Measurements from ENCODE around the gene ADAMTS17. TPM values are rescaled to one million over a fixed set of nuclear protein-coding genes. Genes with fewer than 3 reads are reported as not detected.

Gene ADAMTS17
- total RNA-seq, 1 donor from 2014 or later, result not detected

DNA sequence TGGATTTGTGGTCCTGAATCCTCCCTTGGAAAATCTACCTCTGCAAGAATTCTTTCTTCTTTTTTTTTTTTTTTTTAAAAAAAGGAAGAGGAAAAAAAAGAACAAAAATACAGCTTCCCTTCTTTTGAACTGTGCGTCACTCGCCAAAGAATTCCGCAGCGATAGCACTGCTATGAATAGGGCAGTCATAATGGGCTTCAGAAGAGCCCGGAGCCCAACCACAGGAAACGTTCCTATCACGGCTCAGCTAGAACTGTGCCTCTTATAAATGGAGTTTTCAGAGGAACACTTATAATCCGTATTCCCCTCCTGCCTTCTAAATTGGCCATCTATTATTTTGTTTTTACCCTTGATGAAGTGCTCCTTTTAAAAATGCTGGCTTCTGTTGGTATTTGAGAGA, 227.7 kb downstream of the ADAMTS17 start:
- DNase-seq (ENCODE audit: extremely low read depth, low read depth, low spot score), result peak; percentile 54

DNA sequence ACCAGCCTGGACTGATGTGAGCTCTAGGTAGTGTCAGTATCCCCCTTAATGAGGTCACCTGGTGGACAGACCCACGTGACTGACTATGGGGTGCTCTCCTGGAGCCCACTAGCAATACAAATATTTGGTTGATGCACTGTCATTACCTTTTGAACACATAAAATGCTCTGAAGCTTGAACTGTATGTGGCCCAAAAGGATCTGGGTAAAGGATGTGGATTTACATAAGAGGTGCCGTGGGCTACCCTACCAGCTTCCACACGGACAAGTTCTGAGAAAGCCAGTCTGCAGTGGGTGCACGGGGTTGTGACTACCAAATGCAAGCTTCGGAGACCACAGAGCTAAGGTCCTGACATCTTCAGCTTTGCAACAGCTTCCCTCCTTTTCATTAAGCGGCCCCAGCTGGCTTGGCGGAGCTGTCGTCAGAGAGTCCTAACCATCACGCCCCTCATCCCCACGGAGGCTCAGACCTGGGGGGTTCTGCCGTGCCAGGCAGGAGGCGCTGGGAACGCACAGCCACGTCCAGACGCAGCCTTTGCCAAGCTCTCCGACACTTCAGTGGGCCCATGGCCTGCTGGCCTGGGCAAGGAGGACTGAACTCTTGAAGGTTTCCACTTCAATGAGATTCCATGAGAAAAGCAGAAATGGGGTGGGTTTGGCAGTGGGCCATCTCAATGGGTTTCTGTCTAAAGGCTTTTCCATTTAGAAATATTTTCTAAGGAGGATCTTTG, 228.3 kb downstream of the ADAMTS17 start:
- no peak for DNase-seq (ENCODE audit: extremely low read depth, low read depth, low spot score)

DNA sequence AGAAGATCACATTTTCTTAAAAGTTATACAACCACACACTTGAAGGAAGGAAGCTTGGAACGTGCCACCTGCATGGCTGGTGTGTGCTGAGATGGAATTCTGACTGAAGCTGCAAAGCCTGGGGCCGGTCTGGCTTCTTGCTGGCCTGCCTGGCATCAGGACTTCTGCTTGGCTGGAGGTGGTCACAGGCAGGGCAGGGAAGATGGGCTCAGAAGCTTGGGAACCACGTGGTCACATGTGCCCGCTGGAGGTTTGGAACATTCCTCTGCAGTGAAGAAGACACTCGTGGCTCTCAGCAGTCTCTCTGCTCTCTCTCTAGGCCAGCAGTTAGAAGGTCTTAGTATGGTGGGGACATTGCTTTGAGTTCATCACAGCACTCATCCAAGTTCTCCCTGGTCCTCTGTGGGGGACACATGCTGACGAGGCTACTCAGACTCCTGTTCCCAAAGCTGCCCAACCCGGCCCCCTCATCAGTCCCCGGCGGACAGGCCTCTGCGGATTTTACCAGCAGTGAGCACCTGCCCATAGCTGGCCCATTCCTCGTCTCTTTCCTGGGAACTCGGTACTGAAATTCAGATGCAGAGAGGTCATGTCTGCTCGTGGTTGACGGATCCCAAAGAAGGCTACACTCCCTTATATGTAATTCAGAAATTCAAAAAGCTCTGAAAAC, 229.0 kb downstream of the ADAMTS17 start:
- no peak for DNase-seq (ENCODE audit: extremely low read depth, low read depth, low spot score)

DNA sequence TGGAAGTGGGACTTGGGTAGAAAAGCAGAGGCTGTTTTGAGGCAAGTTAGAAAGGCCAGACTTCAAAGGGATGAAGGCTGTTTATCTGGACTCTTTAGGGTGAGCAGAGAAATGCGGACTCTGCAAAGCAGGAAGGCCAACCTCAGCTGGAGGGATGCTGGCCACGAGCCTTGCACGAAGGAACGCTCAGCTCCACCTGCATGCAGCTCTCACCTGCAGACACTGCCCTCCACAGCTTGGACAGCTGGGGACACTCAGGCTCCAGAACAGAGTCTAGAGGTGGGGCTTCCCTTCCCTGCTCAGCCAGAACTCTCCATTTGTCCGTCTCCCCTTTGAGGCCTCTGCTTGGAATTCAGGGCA, 229.7 kb downstream of the ADAMTS17 start:
- DNase-seq (ENCODE audit: extremely low read depth, low read depth, low spot score), result no peak

DNA sequence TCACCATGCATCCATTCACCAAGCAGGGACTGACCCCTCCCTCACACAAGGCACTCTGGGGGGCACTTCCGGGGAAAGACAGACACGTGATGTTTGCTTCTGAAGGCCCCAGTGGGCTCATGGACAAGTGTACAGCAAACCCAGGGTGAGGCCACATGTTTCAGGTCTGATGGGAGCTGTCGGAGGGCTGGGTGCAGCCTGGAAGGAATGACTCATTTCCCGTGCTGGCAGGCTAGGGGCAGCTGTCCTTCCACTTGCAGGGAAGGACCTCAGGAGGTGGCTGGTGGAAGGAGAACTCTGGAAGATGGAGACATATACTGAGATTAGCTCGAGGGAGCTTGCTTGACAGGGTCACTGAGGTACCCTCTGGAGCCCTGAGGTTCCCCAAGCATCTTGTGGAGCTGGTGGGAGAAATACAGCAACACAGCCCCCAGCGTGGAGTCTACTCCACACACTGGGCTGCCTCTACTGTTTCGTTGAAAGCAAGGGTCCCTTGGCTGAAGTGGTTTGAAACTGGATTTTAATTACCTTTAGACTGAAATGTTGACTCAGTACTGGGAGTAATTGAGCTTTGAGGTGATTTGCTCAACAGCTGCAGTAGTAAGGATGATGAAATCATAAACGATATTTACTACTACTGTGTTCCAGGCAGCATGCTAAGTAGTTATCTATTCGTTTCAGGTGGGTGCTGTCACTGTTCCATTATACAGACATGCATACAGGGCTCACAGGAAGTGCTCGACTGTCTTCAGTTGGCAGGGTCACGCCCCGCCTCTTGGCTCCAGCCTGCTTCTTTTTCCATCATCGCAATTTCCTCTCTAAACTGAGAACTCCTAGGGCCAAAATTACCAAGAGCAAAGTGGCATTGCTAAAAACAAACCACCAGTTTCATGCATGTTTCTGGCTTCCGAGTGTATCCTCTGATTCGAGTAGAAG, 230.4 kb downstream of the ADAMTS17 start:
- no peak for DNase-seq (ENCODE audit: extremely low read depth, low read depth, low spot score)

DNA sequence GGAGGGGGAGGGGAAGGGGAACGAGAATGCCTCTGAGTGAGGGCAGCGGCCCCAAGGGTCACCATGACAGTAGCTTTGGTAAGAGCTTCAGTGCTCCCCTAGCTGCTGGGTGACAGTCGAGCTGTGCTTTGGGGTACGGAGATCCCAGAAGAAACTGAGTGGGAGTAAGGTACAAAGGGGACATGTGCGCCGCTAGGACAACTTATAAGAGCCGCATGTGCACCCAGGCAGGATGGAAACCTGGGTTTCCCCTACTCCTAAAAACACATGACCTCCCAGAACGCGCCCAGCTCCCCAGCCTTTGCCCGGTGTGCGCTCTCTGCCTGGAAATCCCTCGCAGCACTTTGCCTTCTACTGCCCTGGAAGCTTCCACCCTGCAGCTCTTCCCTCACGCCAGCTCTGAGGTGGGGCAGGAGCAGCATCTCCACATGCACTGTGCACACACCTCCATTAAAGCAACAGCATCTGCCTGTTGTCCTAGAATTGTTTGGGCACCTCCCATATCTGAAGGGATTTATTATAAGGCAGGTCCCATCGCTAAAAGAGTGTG, 232.2 kb downstream of the ADAMTS17 start:
- DNase-seq (ENCODE audit: extremely low read depth, low read depth, low spot score), result no peak

DNA sequence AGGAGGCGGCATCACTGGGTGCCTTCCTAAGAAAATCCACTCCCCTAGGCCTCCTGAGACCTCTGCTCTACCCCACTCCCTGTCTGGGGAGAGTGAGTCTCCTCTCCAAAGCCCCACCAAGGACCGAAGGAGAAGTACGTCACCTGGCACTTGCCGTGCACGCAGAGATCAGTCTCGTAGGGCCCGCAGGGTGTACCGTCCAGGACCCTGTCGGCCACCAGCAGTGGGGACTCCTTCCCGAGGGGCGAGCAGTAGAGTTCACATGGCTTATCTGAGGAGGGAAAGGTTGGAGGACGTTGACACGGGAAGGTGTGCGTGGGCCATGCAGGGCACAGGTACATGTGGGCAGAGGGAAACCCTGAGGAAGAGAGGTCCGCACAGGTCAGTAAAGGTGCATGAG, 232.9 kb downstream of the ADAMTS17 start:
- DNase-seq (ENCODE audit: extremely low read depth, low read depth, low spot score), result no peak

DNA sequence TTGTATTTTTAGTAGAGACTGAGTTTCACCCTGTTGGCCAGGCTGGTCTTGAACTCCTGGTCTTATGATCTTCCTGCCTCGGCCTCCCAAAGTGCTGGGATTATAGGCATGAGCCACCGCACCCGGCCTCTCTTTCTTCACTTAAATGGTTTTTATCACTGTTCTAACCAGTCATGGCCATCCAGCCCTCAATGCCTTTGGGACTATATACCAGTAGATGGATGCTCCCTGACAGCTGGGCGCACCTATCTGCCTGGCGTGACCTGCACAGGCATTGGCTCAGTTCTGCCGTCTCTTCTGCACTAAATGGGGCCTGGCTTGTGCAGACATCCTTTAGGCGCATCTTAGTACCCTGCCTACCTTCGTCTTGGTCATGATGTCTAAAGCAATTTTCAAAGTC, 233.4 kb downstream of the ADAMTS17 start:
- no peak for DNase-seq (ENCODE audit: extremely low read depth, low read depth, low spot score)

DNA sequence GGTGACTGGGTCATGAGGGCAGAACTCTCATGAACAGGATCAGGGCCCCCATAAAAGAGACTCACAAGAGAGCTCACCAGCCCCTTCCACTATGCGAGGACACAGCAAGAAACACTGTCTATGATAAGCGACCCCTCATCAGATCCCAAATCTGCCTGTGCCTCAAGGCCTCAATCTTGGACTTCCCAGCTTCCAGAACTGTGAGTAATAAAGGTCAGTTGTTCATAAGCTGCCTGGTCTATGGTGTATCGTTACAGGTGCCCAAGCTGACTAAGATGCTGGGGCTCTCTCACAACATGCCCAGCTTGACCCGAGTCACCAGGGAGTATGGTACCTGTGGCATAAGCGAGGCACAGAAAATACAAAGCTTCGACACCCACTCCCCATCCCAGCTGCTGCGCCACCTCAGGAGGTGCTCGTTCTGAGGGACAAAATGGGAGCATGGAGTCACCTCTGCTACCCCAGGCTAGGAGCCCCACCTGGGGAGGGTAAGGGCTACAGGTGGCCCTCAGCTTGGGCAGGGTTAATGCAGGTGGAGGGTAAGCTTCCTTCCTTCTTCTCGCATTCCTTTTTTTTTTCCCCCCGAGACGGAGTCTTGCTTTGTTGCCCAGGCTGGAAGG, 234.1 kb downstream of the ADAMTS17 start:
- no peak for DNase-seq (ENCODE audit: extremely low read depth, low read depth, low spot score)

DNA sequence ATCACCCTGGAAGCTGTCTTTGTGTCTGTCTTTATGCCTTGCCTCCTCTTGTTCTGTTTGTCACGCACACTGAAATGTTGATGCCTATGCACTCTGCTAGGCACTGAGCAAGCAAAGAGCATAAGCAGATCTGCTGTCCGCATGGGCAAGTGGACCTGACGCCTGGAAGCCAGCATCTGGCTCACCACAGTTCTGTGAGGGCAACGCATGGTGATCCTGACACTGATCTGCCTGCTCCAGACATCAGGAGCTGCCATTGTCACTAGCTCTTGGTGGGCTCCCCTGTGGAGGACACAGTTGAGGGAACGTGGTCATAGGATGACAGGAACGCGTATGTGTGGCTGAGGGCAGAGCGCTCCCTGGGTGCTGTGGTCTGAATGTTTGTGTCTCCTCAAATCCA, 234.6 kb downstream of the ADAMTS17 start:
- DNase-seq (ENCODE audit: extremely low read depth, low read depth, low spot score), result no peak

DNA sequence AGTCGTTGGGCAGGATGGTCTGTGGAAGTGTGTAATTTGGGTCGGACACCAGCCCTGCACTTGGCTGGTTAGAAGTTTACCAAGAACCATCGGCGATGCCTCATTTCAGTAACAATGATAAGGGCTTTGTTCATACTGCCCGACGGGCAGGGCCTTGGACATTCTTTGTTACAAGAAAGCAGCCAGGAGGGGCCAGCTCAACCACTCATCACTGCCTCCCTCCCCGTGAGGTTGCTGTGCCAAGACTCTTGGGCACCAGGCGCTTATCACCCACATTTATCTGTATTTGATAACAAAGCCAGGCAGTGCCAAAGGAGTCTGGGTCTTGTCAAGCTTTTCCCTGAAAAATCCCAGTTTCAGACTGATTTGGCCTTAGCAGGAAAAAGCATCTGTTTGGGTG, 235.0 kb downstream of the ADAMTS17 start:
- no peak for DNase-seq (ENCODE audit: extremely low read depth, low read depth, low spot score)

DNA sequence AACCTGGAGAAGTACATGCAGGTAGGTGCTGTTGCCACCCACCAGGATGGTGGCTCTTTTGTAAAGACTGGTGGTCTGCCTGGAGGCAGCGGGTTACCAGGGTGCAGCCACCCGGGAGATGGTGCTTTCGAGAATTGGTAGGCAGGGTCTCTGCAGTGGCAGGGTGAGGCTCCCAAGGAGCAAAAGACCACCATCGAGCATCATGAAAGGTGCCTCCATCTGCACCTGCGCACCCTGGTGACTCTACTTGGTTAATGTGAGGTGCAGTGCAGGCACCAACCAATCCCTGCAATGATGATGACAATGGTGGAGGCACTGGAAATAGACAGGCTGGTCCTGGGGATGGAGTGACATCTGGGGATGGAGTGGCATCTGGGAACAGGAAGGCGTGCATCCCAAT, 236.7 kb downstream of the ADAMTS17 start:
- DNase-seq (ENCODE audit: extremely low read depth, low read depth, low spot score), result no peak

DNA sequence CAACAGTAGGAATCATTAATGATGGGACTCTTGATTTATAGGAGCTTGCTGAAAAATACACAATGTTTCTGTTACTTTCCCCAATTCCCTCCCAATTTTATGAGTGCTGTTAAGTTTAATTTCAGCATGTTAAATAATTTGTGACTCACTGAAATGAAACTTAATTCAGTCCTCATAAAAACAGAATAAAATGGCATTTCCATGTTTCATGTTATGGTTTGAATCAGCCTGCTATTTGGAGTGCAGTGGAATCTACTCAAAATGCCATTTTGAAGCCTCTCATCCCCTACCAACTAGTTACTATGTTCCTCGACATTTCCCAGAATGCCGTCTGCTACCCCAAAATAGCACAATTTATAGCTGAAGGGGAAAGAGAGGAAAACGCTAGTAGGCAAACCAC, 237.5 kb downstream of the ADAMTS17 start:
- no peak for DNase-seq (ENCODE audit: extremely low read depth, low read depth, low spot score)

DNA sequence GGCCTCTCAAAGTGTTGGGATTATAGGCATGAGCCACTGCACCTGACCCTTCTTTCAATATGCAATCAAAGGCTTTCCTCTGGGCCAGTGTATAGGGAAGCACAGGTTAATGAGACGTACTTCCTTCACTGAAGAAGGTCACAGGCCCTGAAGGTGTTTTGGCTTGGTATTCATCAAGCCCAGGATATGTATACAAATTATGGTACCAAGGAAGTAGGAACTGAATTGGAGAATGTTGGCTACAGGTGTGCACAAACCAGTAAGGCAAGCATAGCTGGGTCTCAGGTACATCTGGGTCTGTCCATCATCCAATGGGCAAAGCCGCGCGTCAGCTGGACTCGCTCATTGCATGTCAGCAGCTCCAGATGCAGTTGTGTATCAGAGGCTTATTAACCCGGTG, 237.9 kb downstream of the ADAMTS17 start:
- no peak for DNase-seq (ENCODE audit: extremely low read depth, low read depth, low spot score)

DNA sequence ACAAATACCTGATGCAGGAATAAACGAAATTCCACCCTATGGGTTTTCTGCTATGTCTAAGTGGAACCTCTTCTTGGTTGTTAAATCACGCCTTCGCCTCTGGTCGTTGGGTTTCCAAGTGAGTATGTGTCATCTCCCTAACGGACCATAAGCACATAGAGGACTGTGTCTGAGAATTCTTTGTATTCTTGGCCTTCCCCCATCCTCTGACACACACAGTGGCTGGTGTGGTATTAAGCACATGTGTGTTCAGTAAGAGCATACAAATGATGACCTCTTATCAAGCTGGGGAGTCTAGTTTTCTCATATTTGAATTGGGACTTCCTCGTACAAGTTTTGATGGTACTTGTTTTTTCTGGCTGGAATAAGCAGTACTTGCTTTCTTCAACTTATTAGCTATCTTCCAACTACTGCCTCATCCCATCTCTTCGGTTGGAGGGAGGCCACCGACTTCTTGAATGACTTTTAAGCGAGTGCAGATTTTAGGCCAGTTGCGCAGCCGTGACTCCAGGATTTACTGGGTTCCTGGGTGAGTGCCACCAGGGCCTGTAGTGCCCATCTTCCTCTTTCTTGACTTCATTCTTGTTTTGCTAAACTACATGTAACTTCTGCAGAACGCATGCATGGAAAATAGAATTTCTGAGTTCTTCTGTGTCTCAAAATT, 240.2 kb downstream of the ADAMTS17 start:
- no peak for DNase-seq (ENCODE audit: extremely low read depth, low read depth, low spot score)

DNA sequence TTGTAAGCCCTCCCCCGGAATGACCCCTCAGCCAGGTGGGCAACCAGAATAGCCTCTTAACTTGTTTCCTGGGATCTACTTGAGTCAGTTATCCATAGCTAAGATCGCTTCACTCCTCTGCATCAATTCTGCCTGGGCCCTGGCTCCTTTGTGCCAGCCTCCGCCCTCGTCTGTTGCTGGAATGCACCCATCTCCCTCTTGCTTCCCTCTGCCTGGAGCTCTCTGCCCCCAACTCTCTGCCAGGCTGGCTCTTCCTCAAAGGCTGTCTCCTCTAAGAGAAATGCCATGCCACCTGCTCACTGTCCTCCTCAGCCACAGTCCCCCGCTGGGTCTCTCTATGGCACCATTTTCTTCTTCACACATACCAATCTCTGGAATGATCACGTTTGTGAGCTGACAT, 240.8 kb downstream of the ADAMTS17 start:
- no peak for DNase-seq (ENCODE audit: extremely low read depth, low read depth, low spot score)

DNA sequence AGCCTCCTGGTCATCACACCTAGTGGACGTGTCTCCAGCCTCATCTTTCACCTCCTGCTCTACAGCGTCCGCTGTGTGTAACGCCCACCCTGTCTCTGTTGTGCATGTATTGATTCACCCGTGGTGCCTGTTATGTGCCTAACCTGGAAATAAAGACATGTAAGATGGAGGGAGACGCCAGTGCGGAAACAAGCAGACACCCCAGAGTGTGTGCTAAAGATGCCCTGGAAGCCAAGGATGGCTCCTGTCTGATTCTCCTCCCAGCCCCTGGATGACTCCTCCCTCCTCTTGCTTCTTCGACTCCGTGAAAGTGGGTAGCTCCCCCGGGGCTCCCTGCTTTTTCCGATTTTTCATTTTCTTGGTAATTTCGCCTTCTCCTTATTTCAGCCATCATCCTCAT, 241.8 kb downstream of the ADAMTS17 start:
- no peak for DNase-seq (ENCODE audit: extremely low read depth, low read depth, low spot score)

DNA sequence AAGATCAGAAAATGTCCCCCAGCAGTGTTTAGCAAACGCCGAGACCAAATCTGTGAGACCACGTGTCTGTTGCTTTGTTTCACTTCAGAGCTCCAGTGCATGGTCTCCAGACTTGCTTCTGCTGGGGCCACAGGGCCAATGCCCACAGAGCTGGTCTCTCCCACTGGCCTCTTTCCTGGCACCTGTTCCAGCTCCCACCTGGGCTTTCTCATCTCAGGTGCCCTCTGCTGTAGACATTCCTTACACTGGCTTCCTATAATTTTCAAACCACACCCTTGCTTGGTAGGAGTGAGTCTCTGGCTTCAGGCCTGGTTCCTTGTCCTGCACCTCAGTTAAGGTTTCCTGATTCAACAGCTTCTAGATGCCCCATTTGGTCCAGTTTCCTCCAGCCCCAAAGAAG, 243.1 kb downstream of the ADAMTS17 start:
- DNase-seq (ENCODE audit: extremely low read depth, low read depth, low spot score), result no peak

DNA sequence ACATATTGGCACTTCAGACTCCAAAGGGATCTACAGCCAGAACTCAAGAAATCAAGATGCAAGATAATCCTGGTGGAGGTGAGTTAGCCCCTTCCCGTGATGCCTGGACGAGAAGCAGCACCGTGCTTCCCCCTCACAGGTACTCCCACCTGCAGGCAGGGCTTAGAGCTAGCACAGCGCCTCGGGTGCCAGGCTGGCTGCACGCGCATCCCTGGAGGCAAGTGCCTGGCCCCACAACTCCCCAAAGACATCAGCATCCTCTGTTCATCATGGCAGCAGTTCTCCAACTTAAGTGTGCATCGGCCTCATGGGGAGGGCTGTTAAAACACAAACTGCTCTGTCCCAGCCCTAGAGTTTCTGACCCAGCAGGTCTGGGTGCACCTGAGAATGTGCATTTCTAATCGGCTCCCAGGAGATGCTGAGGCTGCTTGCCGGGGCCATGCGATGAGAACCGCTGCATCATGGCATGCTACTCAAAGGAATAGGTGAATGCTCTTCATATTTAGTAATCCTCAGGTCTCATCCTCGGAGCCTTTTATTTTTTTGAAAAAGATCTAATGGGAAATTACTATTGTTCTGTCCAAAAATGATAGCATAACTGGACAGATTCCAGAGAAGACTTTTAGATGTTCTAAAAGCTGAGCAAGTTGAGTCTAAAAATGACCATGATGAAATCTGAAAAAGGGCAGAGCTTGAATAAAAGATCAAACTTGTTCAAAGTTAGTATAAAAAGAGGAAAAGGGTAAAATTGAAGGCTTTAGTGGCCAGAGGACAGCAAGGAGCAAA, 244.2 kb downstream of the ADAMTS17 start:
- no peak for DNase-seq (ENCODE audit: extremely low read depth, low read depth, low spot score)

DNA sequence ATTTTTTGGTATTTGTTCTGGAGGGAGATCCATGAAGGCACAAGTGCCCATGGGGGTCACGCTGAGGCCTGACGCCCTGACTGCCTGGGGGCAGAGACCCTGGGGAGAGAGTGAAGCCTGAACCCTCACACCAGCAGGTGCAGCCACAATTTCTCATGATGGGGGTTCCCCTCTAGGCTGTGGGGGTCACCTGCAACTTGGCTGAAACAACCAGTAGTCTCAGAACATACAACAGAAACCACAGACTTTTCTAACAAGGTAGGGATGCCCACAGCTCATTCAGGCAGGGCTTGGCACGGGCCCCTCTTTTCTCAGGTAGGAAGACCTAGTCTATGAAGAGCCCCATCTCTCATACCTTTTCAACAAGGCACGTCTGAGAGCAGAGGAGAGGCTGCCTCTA, 245.1 kb downstream of the ADAMTS17 start:
- DNase-seq (ENCODE audit: extremely low read depth, low read depth, low spot score), result no peak
